ENCODE measurements around the gene C16orf82.

C16orf82 gene

DNA sequence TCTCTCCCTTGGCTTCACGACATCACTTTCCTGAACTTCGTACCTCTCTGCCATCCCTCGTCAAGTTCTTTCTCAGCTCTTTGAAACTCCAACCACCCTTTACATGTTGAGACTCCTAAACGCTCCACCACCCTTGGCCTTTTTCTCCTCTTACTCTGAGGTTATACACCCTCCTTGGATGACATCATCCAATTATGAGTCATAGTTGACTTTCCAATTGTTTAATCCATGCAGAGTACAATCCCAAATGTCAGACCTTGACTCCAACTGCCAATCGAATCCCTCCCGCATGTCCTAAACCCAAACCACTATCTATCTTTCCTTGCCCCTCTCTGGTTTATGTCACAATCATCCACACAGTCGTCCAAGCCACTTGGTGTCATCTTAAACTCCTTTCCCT, 18.4 kb upstream of the C16orf82 start:
- H3K27me3 ChIP-seq, result no peaks in the 10 kb centered on the region
- H3K27ac ChIP-seq, result no peak overlapping the region
- no peak for DNase-seq
- H3K9me3 ChIP-seq, result no peaks in the 10 kb centered on the region
- H3K36me3 ChIP-seq, result no peaks in the 10 kb centered on the region
- intact Hi-C loops (cut with DNase I; ENCODE audit: low total_unique reads), result no loop called here
- TF ChIP-seq, protein P1, sequence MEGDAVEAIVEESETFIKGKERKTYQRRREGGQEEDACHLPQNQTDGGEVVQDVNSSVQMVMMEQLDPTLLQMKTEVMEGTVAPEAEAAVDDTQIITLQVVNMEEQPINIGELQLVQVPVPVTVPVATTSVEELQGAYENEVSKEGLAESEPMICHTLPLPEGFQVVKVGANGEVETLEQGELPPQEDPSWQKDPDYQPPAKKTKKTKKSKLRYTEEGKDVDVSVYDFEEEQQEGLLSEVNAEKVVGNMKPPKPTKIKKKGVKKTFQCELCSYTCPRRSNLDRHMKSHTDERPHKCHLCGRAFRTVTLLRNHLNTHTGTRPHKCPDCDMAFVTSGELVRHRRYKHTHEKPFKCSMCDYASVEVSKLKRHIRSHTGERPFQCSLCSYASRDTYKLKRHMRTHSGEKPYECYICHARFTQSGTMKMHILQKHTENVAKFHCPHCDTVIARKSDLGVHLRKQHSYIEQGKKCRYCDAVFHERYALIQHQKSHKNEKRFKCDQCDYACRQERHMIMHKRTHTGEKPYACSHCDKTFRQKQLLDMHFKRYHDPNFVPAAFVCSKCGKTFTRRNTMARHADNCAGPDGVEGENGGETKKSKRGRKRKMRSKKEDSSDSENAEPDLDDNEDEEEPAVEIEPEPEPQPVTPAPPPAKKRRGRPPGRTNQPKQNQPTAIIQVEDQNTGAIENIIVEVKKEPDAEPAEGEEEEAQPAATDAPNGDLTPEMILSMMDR (IDR thresholded peaks at IDR 0.05), result no peak
- no peak overlapping the region for H3K4me3 ChIP-seq
- no peaks in the 10 kb centered on the region for H3K4me1 ChIP-seq

DNA sequence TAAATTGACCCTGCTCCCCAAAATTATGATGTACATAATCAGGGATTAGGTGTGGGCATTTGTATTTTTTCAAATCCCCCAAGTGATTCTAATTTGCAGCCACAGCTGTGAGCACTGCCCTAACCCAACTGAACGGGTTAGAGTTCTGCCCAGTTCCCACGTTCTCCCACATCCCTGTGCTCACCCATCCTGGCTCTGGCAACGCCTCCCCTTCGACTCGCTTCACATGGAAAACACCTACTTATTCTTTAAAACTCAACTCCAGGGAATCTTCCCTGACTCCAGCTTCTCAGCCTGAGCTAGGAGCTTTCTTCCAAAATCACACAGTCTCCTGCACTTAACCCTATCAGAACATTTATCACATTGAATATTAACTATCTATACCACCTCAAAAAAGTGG, 17.6 kb upstream of the C16orf82 start:
- intact Hi-C loops (cut with DNase I; ENCODE audit: low total_unique reads), result no loop called here
- Histone ChIP-seq H3K4me3 (no peak overlapping the region), H3K36me3 (no peaks in the 10 kb centered on the region), H3K9me3 (no peaks in the 10 kb centered on the region), H3K27me3 (no peaks in the 10 kb centered on the region), H3K27ac (no peak overlapping the region), H3K4me1 (no peaks in the 10 kb centered on the region)
- TF ChIP-seq, protein P1 (IDR thresholded peaks at IDR 0.05), result no peak
- DNase-seq, result no peak

DNA sequence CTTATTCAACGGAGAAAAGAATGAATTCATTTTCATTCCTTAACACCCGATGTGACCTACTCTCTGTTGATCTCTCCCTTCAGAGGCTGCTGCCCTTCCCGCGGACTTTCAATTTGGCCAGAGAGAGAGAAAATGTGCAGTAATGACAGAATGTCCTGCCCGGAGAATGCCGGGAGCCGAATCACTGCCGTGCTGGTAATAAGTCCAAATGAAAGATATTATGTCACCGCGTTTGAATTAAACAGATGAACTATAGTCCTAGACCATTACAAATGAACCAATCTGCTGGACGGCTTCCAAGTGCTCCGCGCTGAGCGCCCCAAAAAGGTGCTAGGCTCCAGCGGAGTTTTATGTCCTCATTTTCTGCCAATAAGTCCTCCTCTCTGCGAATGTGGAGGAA, 14.7 kb upstream of the C16orf82 start:
- Histone ChIP-seq H3K9me3 (no peaks in the 10 kb centered on the region), H3K27me3 (no peaks in the 10 kb centered on the region), H3K36me3 (no peaks in the 10 kb centered on the region), H3K4me1 (no peaks in the 10 kb centered on the region), H3K4me3 (no peak overlapping the region), H3K27ac (no peak overlapping the region)
- DNase-seq, result no peak
- TF ChIP-seq, protein P1 (IDR thresholded peaks at IDR 0.05), result no peak
- intact Hi-C loops (cut with DNase I; ENCODE audit: low total_unique reads), result no loop called here

DNA sequence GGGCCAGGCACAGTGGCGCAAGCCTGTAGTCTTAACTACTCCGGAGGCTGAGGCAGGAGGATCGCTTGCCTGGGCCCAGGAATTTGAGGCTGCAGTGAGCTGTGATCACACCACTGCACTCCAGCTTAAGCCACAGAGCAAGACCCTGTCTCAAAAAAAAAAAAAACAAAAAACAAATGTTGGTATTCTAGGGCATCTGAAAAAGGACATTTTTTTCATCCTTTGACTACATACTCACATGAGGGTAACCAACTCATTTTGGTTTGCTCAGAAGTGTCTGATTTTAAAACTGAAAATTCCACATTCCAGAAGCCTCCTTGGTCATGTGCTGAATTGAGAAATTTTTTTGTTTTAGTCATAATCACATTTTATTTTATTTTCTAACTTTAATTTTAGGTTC, 12.7 kb upstream of the C16orf82 start:
- intact Hi-C loops (cut with DNase I; ENCODE audit: low total_unique reads), result no loop called here
- TF ChIP-seq, protein P1 (IDR thresholded peaks at IDR 0.05), result no peak
- Histone ChIP-seq H3K4me3 (no peak overlapping the region), H3K4me1 (no peaks in the 10 kb centered on the region), H3K27me3 (no peaks in the 10 kb centered on the region), H3K36me3 (no peaks in the 10 kb centered on the region), H3K9me3 (no peaks in the 10 kb centered on the region), H3K27ac (no peak overlapping the region)
- DNase-seq, result no peak

DNA sequence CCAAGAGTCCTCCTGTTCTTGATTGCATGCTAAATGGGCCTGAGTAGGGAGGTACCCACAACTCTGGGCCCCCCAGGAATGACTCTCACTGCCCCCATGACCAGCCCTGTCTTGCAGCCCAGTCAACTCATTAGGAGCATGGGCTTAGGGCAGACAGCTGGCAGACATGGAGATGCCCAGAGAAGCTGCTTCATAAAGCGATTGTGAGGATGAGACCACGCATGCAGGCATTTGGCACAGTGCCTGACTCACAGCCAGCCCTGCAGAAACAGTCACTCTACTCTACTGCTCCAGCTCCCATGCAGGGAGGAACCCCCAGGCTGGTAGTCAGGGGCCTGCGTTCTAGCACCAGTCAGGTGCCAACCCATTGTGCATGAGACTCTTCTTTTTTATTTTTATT, 8.4 kb upstream of the C16orf82 start:
- no peaks in the 10 kb centered on the region for H3K27me3 ChIP-seq
- no peaks in the 10 kb centered on the region for H3K9me3 ChIP-seq
- intact Hi-C loops (cut with DNase I; ENCODE audit: low total_unique reads), result no loop called here
- TF ChIP-seq, protein P1 (IDR thresholded peaks at IDR 0.05), result no peak
- H3K4me1 ChIP-seq, result no peaks in the 10 kb centered on the region
- no peak for DNase-seq
- H3K27ac ChIP-seq, result no peak overlapping the region
- no peaks in the 10 kb centered on the region for H3K36me3 ChIP-seq
- no peak overlapping the region for H3K4me3 ChIP-seq

DNA sequence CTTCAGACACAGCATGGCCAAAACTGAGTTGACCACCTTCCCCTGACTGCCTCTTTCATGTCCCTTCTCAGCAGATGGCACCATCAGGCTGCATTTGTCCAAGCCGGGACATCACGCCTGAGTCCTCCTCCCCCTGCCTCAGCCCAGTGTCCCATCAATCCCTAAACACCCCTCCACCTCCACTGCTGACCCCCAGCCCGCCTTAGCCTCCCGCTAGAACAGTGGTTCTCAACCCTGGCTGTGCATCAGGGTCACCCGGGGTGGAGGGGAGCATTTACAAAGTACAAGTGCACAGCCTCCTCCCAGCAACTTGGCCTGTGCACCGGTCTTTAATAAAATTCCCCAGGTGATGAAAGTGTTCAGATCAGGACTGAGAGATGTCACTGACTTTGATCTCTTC, 4.0 kb downstream of the C16orf82 start:
- TF ChIP-seq, protein P1 (IDR thresholded peaks at IDR 0.05), result no peak
- no peaks in the 10 kb centered on the region for H3K36me3 ChIP-seq
- no peak overlapping the region for H3K27ac ChIP-seq
- no peaks in the 10 kb centered on the region for H3K4me1 ChIP-seq
- no peak overlapping the region for H3K4me3 ChIP-seq
- intact Hi-C loops (cut with DNase I; ENCODE audit: low total_unique reads), result no loop called here
- peaks cover 0 to 7% of the 10 kb centered on the region in 2 donors for H3K27me3 ChIP-seq
- DNase-seq, result peak in 1 of 2 donors; percentile 51
- peaks cover 0 to 4% (median 0%) of the 10 kb centered on the region in 3 donors for H3K9me3 ChIP-seq

Data from tibial artery (tissue), 4 donors.